Right lung (tissue), 5 donors: Measurements from ENCODE around the gene PLK5. TPM values are rescaled to one million over a fixed set of nuclear protein-coding genes. Genes with fewer than 3 reads are reported as not detected.
"Not testable (repeated sequence)": the region's sequence is repeated elsewhere in the genome, so short reads cannot be mapped to it uniquely, and the experiment has no call there.

Experiments
- DNase-seq, 2 donors: peaks; one replicate each; pipeline ENCODE4 v3.0.0-alpha.2; 2013
- polyA plus RNA-seq, 5 donors: library from polyadenylated mRNA; unstranded; fragments of 120-200 nt; gene quantifications; one replicate each; pipeline versions ENCODE4 v1.2.1 to v1.2.3, GENCODE V29; 2013; ENCODE audit warnings: inconsistent platforms in 1 of 5, low replicate concordance in 1 of 5; ENCODE audit not compliant: insufficient read length in 5 of 5, insufficient read depth in 1 of 5

The PLK5 gene
- polyA plus RNA-seq, 5 donors, result 0.14 to 0.53 (median 0.28) TPM

- no peak for DNase-seq
Observed at GRCh38 chr19:1525343-1525742, 1.5 kb downstream of the PLK5 start.

GRCh38 chr19:1526066-1526778 lies 2.3 kb downstream of the PLK5 start:
- DNase-seq, result no peak

GRCh38 chr19:1526979-1527649 lies 3.2 kb downstream of the PLK5 start:
- DNase-seq, result no peak

GRCh38 chr19:1527650-1528309 lies 3.9 kb downstream of the PLK5 start:
- DNase-seq, result no peak

GRCh38 chr19:1528596-1529429 lies 4.9 kb downstream of the PLK5 start:
- no peak for DNase-seq

- DNase-seq, result no peak
Observed at GRCh38 chr19:1529430-1529816, 5.5 kb downstream of the PLK5 start.

GRCh38 chr19:1530856-1531255 lies 7.0 kb downstream of the PLK5 start:
- DNase-seq, result not testable (repeated sequence)

GRCh38 chr19:1531587-1531986 lies 7.7 kb downstream of the PLK5 start:
- DNase-seq, result no peak

GRCh38 chr19:1532003-1532402 lies 8.1 kb downstream of the PLK5 start:
- DNase-seq, result no peak

GRCh38 chr19:1533510-1534150 lies 9.8 kb downstream of the PLK5 start:
- no peak for DNase-seq

- no peak for DNase-seq
Observed at GRCh38 chr19:1534972-1535371, 11.1 kb downstream of the PLK5 start.

GRCh38 chr19:1535699-1536098 lies 11.8 kb downstream of the PLK5 start:
- DNase-seq, result not testable (repeated sequence)

GRCh38 chr19:1538978-1539377 lies 15.1 kb downstream of the PLK5 start:
- DNase-seq, result no peak

GRCh38 chr19:1539749-1540148 lies 15.9 kb downstream of the PLK5 start:
- not testable (repeated sequence) for DNase-seq

- no peak for DNase-seq
Observed at GRCh38 chr19:1540365-1540925, 16.6 kb downstream of the PLK5 start.

GRCh38 chr19:1549332-1549945 lies 25.6 kb downstream of the PLK5 start:
- DNase-seq, result no peak

GRCh38 chr19:1551068-1552040 lies 27.5 kb downstream of the PLK5 start:
- DNase-seq, result no peak

GRCh38 chr19:1553415-1553814 lies 29.5 kb downstream of the PLK5 start:
- DNase-seq, result no peak

GRCh38 chr19:1554968-1555367 lies 31.1 kb downstream of the PLK5 start:
- DNase-seq, result no peak
